Stimulated activated CD8-positive, alpha-beta memory T cell treated with anti-CD3 and anti-CD28 coated beads, Interleukin-15, amount 100 ng/mL, for 48 hours (primary cell): ENCODE data around the gene F2.

Experiments
- DNase-seq, 2 donors: peaks; one replicate each; pipeline ENCODE4 v3.0.0-alpha.2; 2020; ENCODE audit warnings: low read depth in 2 of 2

Gene F2

GRCh38 chr11:46743693-46744339, 24.8 kb downstream of the F2 start:
- no peak for DNase-seq

DNA sequence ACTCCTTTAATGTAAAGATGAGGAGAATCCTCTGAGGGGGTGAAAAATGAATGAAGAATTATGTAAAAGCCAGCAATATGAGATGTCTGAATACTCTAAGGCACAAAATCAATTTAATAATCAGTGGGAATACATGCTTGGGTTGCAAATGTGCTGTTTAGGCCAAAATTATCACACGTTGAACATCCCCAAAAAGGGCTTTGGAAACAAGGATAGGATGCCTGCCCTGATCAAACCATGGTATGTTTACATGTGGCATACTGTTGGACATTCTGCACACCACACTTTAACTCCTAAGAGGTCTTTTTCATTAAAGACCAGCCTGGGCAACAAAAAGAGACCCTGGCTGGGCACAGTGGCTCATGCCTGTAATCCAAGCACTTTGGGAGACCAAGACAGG, 26.3 kb downstream of the F2 start:
- DNase-seq, result no peak

DNA sequence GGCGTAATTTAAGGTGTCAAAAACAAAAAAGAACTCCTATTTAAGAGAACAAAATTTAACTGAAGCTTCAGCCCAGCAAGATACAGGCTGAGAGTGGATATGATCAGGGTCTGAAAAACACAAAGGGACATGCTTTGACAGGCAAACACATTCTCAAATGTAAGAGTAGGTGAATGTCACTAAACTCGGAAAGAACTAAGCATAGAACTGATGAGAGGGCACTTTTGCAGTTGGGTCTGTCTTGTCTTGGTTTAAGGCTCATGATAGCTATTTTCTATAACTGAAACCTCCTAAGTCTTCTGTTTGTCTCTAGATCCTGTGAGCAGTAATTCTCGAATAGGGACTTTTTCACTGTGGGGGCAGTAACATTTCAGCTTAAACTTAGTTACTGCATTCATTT, 27.0 kb downstream of the F2 start:
- no peak for DNase-seq

DNA sequence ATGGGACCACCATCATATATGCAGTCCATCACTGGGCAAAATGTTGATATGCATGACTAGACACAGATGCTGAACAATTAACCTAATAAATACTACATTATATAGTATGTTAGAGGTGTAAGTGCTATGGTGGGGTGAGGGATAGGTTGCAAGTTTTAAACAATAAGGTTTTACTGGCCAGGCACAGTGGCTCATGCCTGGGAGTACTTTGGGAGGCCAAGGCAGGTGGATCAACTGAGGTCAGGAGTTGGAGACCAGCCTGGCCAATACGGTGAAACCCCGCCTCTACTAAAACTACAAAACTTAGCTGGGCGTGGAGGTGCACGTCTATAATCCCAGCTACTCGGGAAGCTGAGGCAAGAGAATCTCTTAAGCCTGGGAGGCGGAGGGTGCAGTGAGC, 28.1 kb downstream of the F2 start:
- no peak for DNase-seq

GRCh38 chr11:46755962-46756361, 36.9 kb downstream of the F2 start:
- no peak for DNase-seq

GRCh38 chr11:46759196-46759595, 40.2 kb downstream of the F2 start:
- DNase-seq, result no peak

GRCh38 chr11:46760429-46761128, 41.6 kb downstream of the F2 start:
- DNase-seq, result no peak

DNA sequence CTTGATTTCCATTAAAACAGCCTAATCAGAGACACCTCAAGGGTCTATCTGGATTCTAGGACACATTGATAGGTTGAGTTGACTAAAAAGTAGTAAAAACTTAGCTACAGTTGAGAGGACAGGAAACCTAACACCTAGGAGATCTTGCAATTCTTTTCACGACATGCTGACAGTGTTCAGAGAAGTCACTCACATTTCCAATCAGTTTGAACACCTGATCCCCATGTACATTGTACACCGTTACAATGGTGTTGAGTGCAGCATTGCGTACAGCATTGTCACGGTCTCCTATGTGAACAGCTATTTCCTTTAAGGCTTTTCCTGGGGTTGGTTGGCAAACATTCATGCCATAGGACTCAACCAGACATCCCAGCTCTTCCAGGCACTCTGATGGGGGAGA, 42.8 kb downstream of the F2 start:
- DNase-seq, result no peak

GRCh38 chr11:46762248-46762647, 43.2 kb downstream of the F2 start:
- no peak for DNase-seq

- DNase-seq, result no peak
Observed at GRCh38 chr11:46766656-46767055, 47.6 kb downstream of the F2 start.

DNA sequence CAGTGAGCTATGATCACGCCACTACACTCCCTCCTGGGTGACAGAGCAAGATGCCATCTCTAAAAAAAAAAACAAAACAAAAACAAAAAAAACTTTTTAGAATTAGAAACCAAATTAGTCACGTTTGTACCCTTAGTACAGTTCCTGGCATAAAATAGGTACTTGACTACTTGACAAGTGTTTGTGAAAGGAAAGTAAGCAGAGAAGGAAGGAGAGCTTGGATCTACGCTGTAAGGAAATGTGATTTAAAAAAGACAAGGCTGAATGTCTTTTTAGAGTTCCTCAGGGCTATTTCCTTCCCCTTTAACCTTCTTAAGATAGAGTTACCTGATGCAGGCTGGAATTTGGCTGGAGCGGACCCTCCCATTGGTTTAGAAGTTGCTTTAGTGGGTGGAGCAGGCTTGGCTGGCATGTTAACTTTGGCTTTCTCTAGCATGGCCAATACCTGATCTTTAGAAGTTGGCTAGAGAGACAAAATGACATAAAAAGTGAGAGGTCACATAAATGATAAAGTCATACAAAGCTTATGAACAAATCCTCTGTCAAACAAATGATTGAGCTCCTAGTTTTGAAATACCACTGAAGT, 50.7 kb downstream of the F2 start:
- DNase-seq, result no peak

DNA sequence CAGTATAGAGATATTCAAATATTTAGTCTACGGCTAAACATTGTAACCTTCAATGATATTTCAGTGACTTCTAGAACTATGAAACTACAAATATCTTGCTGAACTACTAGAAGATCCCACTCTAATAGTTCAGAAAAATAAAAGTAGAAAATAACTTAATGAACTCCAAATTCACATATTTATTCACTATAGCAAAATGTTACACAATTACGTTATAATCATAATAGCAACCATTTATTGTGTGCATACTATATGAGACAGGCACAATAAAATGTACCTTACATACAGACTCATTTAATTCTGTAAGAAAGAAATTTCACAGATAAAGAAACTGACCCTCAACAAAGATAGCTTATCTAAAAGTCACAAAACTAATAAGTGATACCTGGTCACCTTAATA, 57.9 kb downstream of the F2 start:
- DNase-seq, result no peak

GRCh38 chr11:46778416-46778815, 59.4 kb downstream of the F2 start:
- DNase-seq, result no peak
